ENCODE measurements around the gene THRAP3.

The THRAP3 gene

DNA sequence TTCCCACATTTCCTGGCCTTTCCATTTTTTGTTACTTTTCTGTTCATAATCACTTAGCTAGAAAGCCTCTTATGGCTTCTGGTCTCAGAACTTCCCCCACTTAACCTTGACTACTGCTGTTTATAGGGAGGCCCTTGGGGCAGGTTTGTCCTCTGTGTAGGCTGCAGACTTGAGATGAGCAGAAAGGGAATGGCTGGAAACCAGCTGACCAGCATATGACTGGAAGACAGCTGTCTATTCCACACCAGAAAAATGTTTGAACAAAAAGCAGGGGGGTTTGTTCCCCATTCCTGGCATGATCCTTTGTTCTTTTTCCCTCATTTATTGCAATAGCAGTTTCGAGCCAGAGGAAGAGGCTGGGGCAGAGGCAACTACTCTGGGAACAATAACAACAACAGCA is 77.0 kb downstream of the THRAP3 start:
- no peak for DNase-seq

DNA sequence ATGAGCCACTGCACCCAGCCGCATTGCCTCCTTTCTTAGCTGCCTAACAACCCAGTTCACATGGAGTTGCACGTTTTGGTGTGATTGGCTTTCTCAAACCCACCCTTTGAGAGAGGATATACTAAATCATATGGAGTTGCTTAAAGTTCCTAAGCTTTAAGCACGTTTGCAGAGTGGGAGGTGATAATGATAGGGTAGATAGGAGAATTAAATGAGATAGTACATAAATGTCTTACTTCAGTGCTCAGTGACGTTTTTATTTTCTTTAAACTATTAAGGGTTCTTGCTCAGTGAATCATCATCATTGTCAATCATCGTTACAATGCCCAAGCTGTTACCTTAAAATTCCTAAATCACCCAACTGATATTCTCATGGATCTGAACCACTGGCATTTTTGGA is 79.0 kb downstream of the THRAP3 start:
- DNase-seq, result no peak

DNA sequence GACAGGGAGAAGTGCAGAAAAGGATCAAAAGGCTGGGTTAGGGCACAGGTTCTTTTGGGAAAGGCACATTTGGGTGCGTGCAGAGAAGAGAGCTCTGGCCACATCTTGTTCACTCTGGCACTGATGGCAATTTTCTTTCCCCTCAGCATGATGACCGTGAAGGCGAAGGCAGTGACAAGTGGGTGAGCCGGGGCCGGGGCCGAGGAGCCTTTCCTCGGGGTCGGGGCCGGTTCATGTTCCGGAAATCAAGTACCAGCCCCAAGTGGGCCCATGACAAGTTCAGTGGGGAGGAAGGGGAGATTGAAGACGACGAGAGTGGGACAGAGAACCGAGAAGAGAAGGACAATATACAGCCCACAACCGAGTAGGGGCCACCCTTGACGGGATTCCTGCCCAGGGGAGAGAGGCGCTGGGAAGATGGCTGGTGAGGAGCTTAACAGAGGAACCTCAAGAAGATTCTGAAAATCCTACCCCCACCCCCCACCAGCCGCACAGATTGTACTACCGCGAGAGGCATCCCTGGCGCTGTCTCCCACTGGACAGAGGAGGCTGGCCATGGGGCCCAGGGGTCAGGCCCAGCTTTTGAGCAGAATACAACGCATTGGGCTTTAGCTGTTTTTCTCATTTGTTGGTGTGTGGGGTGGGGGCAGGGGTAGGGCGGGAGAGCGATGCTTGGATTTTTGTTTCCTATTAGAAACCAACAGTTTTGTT is 79.6 kb downstream of the THRAP3 start:
- DNase-seq, result no peak

DNA sequence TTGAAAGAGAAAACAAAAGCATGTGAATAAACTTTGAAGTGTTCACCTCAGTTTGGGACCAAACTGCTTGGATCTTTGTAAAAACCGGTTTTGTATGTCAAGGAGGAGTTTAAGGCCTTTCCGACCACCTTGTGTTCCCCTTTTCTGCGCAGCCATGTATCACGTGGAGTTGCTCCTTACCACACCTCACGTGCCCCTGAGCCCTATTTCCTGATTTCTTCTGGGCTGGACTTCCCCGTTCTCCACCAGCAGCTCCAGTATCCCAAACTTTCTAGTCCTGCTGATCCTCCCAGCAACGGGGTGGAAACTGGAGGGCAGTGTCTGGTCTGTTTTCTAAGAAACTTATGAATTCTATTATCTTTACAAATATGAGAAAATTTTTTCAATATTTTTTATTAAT is 80.3 kb downstream of the THRAP3 start:
- no peak for DNase-seq

DNA sequence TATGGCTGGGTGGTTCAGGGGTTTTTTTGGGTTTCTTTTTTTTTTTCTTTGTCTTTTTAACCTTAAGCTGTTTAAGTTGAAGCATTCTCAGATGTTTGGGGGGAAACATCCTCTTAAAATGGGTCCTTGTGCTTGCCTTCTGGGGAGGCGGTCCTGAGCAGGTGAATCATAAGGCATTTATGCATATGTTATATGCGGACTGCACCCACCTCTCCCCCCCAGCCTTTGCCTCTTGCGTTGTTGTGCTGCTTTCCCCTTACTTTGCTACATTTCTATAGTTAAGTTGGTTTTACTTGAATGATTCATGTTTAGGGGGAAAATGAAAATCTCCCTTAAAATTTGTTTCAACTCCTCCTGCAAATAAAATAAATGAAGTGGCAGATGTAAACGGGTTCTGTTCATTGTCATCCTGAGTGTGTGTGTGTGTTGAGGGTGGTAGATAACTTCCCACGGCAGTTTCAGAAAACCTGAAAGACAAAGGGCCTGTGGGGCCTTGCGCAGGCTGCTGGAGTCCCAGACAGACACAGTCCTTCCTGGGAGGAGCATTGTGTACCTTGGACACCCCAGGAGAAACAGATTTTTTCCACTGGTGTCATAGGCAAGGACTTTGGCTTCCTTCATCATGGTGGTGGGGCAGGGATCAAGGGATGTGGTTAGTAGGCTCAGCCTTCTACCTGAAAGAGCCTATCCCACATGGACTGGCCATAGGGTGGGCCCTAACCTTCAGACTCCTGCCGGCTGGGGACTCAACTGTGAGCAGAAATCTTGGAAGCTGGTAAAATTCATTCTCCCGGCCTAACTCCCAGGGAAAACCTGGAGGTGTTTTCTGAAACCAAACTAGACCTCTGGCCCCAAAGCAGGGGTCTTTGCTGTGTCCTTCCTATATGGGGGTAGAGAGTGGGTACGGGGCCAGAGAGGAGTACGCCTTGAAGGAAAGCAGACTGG is 81.0 kb downstream of the THRAP3 start:
- DNase-seq, result no peak

DNA sequence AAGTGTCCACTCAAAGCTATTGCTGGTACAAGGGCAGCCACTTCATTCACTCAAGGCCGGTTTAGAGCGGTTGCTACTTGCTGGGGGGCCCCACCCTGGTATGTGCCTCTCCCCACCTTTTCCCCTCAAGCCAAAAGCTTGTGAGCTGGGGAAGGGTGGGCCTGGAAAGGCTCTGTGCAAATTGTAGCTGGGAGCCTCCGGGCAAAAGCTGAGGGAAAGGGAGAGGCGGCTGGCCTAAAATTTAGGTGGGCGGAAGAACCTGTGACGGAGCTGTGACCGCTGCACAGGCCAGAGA is 81.6 kb downstream of the THRAP3 start:
- no peak for DNase-seq

DNA sequence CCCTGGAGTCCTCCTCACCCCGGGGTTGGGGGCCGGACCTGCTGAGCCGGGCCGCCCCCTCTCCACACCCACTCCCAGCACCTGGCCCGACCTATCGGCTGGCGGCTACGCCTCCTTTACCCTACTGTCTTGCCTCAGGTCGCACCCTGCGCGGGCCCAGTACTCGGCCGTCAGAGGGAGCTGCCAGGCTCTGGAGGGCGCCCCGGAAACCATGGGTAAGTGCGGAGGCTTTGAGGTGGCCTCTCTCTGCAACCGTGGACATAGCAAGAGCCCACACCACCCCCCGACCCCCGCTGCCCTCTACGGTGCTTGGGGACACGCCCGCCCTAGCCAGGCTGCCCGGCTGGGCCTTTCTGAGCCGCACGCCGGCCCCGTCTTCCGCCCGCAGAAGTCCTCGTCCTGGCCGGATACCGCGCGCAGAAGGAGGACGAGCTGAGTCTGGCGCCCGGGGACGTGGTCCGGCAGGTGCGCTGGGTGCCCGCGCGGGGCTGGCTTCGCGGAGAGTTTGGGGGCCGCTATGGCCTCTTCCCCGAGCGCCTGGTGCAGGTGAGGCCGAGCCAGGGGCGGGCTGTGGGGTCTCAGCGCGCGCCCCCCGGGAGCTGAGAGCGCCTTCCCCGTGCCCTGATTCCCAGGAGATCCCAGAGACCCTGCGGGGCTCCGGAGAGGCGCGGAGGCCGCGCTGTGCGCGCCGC is 82.1 kb downstream of the THRAP3 start, which contains the start of gene SH3D21:
Gene SH3D21 (plus strand): TSS at position 159 of the 692 bp plus-strand sequence. CDS start 53 bp downstream, at position 212.
- peak; percentile 28 for DNase-seq

DNA sequence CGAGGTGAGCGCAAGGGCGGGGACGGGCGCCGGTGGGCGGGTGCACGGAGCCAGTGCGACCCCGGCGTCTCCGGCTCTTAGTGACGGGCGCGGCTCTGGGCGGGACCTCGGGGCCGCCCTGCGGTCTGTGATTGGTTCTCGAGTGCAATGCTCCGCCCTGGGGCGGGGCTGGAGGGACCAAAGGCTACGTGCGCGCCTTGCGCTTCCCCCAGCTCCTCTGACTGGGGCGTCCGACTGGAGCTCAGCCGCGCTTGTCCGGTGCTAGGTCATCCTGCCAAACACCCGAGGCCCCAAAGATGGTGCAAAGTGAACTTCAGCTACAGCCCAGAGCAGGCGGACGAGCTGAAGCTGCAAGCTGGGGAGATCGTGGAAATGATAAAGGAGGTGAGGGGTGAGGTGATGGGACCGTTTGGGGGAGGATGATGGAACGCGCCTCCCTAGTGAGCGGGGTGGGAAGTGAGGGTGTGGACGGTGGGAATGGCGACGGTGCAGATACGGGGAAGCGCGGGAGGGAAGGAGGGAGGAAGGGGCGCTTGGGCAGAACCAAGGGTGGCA is 82.7 kb downstream of the THRAP3 start:
- peak; percentile 92 for DNase-seq

DNA sequence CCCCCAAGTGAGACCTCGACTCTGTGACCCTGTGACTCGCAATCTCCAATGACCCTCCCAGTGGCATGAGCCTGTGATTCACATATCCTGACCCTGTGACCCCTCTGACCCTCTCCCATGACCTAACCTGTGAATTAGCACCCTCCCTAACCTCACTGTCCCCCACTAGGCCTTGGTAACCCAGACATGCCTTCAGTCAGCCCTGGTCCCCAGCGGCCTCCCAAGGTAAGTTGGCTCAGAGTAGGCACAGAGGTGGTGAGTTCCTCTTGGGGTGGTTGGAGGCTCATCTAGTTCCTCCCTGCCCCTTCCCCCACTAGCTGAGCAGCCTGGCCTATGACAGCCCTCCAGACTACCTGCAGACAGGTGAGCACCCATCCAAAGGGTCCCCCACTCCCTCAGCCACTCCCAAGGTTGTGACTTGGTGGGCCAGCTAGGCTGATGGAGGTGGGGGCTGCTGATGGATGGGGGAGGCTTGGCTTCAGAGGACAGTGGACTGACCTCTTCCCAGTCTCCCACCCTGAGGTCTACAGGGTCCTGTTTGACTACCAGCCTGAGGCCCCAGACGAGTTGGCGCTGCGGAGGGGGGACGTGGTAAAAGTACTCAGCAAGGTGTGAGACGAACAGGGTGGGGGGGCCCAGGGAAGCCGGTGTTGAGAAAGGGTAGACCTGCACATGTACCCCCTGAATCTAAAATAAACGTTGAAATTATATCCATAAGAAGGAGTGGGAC is 83.5 kb downstream of the THRAP3 start:
- no peak for DNase-seq

DNA sequence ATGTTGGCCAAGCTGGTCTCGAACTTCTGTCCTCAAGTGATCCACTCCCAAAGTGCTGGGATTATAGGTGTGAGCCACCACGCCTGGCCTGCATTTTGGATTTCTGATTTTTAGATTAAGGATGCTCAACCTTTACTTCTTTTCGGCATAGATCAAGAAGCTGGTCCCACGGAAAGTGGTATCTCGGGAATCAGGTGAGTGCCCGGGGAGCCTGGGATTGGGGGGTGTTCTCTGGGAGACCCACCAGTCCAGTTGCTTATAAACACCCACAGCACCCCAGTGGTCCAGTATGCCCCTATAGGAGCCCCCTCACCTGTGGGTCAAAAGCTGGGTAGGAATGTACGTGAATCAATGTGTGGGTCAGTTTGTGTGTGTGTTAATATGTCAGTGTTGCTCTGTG is 85.2 kb downstream of the THRAP3 start:
- no peak for DNase-seq

DNA sequence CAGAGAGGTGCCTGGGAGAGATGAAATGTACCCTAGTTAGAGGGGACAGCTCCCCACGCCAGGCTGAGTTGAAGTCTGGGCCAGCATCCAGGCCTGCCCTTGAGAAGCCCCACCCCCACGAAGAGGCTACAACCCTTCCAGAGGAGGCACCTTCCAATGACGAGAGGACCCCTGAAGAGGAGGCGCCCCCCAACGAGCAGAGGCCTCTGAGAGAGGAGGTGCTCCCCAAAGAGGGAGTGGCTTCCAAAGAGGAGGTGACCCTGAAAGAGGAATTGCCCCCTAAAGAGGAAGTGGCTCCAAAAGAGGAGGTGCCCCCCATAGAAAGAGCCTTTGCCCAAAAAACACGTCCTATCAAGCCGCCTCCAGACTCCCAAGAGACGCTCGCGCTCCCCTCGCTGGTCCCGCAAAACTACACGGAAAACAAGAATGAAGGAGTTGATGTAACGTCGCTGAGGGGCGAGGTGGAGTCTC is 96.1 kb downstream of the THRAP3 start:
- no peak for DNase-seq

DNA sequence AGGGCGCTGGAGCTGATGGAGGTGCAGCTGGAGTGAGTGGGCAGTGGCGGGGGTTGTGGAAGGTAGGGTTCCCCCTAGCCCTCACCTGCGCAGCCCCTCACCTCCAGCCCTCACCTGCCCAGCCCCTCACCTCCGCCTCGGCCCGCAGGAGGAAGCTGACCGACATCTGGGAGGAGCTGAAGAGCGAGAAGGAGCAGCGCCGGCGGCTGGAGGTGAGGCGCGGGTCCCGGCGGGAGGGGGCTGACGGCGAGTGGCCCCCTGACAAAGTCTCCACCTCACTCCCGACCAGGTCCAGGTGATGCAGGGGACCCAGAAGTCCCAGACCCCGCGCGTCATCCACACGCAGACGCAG is 96.5 kb downstream of the THRAP3 start:
- DNase-seq, result no peak

DNA sequence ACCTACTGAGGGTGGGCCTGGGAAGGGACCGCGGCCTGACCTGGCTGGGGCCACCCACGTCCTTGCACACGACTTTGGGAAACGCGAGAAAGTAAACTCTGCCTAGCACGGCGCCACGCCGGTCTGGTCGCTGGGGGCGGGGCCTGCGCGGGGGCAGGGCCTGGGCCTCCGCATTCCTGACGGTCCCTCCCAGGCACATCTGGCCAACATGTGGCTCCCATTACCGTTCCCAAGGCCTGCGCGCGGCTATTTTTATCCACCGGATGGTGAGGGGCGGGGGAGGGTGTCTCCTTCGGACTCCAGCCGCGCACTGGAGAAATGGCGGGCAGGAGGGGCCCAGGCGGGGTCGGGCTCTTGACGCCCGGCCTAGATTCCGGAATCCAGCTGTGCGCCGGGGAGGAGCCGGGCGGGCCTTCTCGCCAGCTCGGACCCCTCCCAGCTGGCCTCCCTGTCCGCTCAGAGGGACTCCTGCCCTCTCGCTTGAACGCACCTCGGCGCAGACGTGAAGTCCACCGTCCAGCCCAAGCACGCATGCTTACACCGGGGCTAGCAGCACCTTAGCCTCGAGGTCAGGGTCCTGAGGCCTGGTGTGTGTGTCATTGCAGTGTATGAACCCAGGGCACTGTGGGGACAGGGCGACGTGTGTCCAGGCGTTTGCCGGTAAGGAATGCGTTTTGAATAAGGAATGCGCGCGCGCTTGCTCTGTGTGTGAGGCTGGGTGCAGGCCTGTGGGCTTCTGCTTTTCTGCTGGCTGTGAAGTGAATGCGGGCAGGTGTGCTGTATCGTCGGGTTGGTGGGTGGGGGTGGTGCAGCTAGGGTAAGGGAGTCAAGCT is 97.1 kb downstream of the THRAP3 start:
- peak; percentile 94 for DNase-seq

DNA sequence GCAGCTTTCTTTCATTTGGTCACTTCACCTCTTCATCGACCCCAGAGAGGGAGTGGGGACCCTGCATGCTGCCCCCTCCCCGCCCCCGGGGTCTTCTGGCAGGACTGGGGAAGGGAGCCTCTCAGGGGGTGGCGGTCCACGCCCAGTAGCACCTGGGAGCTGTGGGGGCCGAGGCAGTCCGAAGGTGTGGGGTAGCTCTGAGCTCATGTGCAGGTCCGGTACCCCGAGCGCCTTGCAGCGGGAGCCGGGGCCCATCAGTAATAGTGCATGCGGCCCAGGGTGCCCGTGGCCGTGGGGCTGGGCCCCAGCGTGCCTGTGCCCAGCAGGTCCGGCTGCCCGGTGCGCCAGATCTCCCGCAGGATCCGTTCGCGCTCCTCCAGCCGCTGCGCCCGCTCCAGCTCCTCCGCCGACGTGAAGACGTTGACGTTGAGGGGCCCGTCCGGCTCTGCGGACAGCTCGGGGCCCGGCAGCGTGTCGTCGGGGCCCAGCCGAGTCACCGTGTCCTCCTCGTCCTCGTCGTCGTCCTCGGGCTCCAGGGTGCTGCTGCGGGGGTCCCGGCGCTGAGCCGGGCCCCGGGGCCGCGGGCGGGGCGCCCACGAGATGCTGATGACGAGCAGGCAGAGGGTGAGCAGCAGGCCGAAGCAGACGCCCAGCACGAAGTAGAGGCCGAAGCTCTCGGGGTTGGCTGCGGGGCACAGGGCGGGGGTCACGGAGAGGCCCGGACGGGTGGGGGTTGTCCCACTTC is 98.0 kb downstream of the THRAP3 start:
- DNase-seq, result no peak

DNA sequence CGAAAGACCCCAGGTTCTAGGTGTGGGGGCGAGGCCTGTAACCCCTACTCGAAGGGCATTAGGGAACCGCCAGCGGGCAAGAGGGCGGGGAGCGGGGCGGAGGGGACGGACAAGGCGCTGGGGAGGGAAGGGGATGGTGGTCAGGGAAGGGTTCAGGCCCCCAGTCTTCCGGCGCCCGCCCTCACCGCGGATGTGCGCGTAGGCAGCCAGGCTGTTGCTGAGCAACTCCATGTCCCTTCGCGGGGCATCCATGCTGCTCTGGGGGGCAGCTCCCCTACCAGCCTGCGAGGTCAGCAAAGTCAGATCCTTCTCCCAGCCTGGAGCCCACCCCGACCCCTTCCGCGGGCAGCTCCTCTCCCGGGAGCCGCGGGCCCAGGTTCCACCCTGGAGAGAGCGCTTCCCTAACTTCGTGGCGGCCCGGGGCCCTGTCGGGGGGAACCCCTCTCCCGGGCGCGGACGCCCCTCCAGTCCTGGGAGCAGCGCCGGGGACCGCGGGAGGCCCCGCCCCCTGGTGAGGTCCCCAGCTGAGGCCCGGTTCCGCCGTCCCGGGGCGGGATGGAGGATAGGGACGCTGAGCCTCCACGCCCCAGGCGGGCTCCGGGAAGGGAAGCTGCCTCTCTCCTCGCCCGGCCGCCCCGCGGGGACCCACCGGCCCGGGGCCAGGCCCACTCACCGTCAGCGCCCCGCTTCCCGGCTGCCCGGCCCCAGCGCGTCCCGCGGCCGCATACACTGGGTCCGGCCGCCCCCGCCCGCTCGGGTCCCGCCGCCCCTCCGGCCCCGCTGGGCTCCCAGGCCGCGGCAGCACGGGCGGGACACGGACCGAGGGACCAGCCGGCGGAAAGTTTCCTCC is 98.8 kb downstream of the THRAP3 start:
- DNase-seq, result peak; percentile 53

DNA sequence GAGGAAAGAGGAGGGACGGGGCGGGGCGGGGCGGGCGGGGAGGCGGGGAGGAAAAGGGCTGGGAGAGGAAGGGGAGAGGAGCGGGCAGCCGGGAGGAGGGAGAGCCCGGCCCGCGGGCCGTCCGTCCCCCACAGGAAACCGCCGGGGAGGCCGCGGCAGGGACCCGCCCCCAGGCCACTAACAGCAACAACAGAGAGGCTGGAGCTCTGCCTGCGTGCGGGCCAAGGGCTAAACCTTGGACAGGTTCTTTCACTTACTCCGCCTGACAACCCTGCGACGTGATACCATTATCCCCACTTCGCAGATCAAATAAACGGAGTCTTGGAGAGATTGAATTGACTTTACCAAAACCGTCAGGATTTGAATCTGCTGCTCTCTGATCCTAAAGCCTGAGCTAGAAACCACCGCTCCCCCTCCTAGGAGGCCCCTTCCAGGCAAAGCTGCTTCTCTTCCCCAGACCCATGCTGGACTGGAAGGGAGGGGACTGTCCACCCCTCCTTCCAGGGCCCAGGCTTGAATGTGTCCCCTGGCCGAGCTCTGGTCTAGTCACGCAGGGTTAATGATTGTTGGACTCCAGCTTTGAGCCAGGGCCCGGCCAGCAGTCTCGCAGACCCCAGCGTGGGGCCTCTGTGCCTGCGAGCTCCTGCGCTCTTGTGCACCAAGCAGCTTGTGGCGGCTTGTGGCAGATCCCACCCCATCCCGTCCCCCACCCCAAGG is 99.6 kb downstream of the THRAP3 start, which contains the start of gene EVA1B:
Gene EVA1B (minus strand): TSS at position 10 of the 717 bp plus-strand sequence. CDS start 608 bp downstream, outside the sequence.
- peak; percentile 87 for DNase-seq

DNA sequence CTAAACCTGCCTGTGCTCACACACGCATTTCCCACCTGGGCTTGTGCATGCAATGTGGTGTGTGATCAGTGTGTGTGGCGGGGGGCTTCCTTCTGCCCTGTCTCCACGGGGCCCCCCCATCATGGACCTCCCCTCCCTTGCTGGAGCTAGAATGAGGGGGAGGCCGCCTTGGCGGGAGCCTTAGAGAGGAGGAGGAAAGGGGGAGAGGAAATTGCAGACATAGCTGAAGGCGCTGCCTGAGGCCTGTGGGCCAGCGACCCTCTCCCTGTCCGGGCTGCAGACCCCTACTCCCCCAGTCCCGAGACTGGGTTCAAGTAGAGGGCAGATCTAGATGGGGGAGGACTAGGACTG is 100.1 kb downstream of the THRAP3 start:
- no peak for DNase-seq

DNA sequence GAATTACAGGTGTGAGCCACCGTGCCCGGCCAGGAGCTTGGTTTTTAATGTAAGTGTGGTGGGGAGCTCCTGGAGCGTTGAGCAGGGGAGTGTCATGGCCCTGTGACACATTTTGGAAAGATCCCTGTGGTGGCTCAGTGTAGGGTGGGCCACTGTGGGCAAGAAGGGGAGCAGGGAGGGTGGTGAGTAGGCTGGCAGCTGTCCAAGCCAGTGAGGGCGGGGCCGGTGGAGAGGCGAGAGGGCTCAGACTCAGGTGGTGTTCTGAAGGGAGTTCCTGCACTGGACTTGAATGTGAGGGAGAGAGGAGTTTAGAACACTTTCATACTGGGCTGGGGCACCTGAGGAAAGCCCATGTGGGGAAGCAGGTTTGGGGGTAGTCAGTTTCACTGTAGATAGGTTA is 102.3 kb downstream of the THRAP3 start:
- DNase-seq, result no peak

DNA sequence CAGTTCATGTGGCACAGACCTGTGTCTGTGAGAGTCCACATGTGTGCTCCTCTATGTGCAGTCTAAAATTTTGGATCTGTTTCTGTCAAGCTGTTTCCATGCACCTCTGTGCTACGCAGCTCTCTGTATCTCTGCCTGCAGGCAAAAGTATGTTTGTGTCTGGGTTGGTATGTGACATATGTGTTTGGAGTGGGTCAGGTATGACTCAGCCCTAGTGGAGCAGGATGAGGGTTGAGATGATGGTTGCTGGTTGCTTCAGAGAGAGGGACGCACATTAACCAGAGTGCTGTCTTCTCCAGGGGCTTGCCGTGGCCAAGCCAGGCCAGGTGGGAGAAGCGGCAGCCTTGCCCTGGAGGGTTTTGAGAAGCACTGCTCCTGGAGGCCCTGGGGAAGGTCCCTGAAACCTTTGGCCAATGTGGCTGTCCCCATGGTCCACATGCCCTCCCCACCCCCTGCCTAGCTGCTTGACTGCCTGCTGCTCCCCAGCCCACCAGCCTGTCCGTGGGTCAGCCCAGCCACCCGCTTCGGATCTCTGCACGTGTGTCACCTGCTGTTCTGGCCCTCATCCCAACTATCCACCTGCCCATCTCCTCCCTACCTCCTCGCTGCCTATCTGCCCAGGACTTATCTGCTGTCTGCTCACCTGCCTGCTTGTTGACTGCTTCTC is 103.3 kb downstream of the THRAP3 start:
- peak; percentile 74 for DNase-seq
